22Rv1 (cell line): ENCODE data around the gene B3GNT2.

ENCODE experiments used
- CTCF ChIP-seq: fragments of 450-650 bp; IDR thresholded peaks from 2 replicates; pipeline ENCODE4 v1.5.1; 2017; ENCODE audit warnings: mild to moderate bottlenecking
- ZFX ChIP-seq: fragments of 450-650 bp; IDR thresholded peaks from 2 replicates; pipeline ENCODE4 v1.6.1; 2017; ENCODE audit warnings: antibody characterized with exemption, borderline replicate concordance

- TF ChIP-seq CTCF (no peak), ZFX (no peak)
These were observed 17.1 kb upstream of the B3GNT2 start for GRCh38 chr2:62178741-62179271.
